Neural progenitor cell (in vitro differentiated cells): ENCODE data around the gene MCRIP1. TPM values are rescaled to one million over a fixed set of nuclear protein-coding genes. Genes with fewer than 3 reads are reported as not detected.
A peak's percentile ranks its signal among the peaks of the same experiment; 100 is the strongest.

ENCODE experiments used
- DNase-seq: peaks from one replicate; pipeline ENCODE4 v3.0.0-alpha.2; 2016; ENCODE audit warnings: low spot score
- H2AFZ ChIP-seq: fragments of 200-600 bp; sonication (generic); replicated peaks from 2 replicates; pipeline ENCODE4 v1.6.1; 2016; ENCODE audit warnings: antibody characterized with exemption
- H3F3A ChIP-seq: fragments of 200-600 bp; sonication (generic); 2 replicates; pipeline ENCODE4 v1.6.1; 2016; ENCODE audit warnings: antibody characterized with exemption, low read depth
- H3K27ac ChIP-seq: fragments of 200-600 bp; sonication (generic); 2 replicates; pipeline ENCODE4 v1.5.1; 2016; ENCODE audit warnings: mild to moderate bottlenecking
- H3K27me3 ChIP-seq: fragments of 200-600 bp; sonication (generic); 2 replicates; pipeline ENCODE4 v1.6.1; 2016; ENCODE audit warnings: mild to moderate bottlenecking, moderate library complexity
- H3K36me3 ChIP-seq: fragments of 200-600 bp; sonication (generic); 2 replicates; pipeline ENCODE4 v1.5.1; 2016
- H3K4me1 ChIP-seq: fragments of 200-600 bp; sonication (generic); 2 replicates; pipeline ENCODE4 v1.6.1; 2016; ENCODE audit warnings: mixed run types
- H3K4me2 ChIP-seq: fragments of 200-600 bp; sonication (generic); 2 replicates; pipeline ENCODE4 v1.6.1; 2016
- H3K4me3 ChIP-seq: fragments of 200-600 bp; sonication (generic); 2 replicates; pipeline ENCODE4 v1.5.1; 2016
- H3K79me2 ChIP-seq: fragments of 200-600 bp; sonication (generic); 2 replicates; pipeline ENCODE4 v1.6.1; 2016; ENCODE audit warnings: low read depth
- H3K9ac ChIP-seq: fragments of 200-600 bp; sonication (generic); 2 replicates; pipeline ENCODE4 v1.6.1; 2016
- H3K9me3 ChIP-seq: fragments of 200-600 bp; sonication (generic); 2 replicates; pipeline ENCODE4 v1.5.1; 2016; ENCODE audit warnings: low read depth
- H4K20me1 ChIP-seq: fragments of 200-600 bp; sonication (generic); 2 replicates; pipeline ENCODE4 v1.6.1; 2016; ENCODE audit warnings: low read depth
- H3K27ac Mint-ChIP-seq: 3 replicates; pipeline ENCODE4 v1.8.0; 2021; ENCODE audit warnings: mixed read lengths
- H3K27me3 Mint-ChIP-seq: 2 replicates; pipeline ENCODE4 v1.8.0; 2022; ENCODE audit warnings: low read depth, mild to moderate bottlenecking, inconsistent platforms, moderate library complexity, mixed read lengths; ENCODE audit not compliant: insufficient read depth
- H3K36me3 Mint-ChIP-seq: 3 replicates; pipeline ENCODE4 v1.8.0; 2021; ENCODE audit warnings: mixed read lengths
- H3K4me1 Mint-ChIP-seq: 3 replicates; pipeline ENCODE4 v1.8.0; 2021; ENCODE audit warnings: mixed read lengths
- H3K4me3 Mint-ChIP-seq: 3 replicates; pipeline ENCODE4 v1.8.0; 2021; ENCODE audit warnings: mild to moderate bottlenecking, moderate library complexity, mixed read lengths
- H3K9me3 Mint-ChIP-seq: 3 replicates; pipeline ENCODE4 v1.8.0; 2020; ENCODE audit warnings: mixed read lengths
- EZH2 ChIP-seq: fragments of 200-600 bp; sonication (generic); IDR thresholded peaks from 2 replicates; pipeline ENCODE4 v1.6.1; 2017; ENCODE audit warnings: antibody characterized with exemption, mild to moderate bottlenecking, moderate library complexity
- EZH2phosphoT487 ChIP-seq: fragments of 200-600 bp; sonication (generic); IDR thresholded peaks from 2 replicates; pipeline ENCODE4 v1.6.1; 2017; ENCODE audit warnings: antibody characterized with exemption
- total RNA-seq: library from RNA; depleted of rRNA; stranded (reverse); fragments of >200 nt; gene quantifications from 2 replicates; pipeline ENCODE4 v1.2.3, GENCODE V29; 2015; ENCODE audit warnings: low replicate concordance
- TF ChIP-seq, protein P1 (sequence below): fragments of 200-600 bp; sonication (generic); IDR thresholded peaks from 2 replicates; pipeline ENCODE4 v1.5.1; 2017; ENCODE audit warnings: antibody characterized with exemption, mild to moderate bottlenecking

MCRIP1 gene
- total RNA-seq, 1 donor from 2014 or later: 45.6 TPM

DNA sequence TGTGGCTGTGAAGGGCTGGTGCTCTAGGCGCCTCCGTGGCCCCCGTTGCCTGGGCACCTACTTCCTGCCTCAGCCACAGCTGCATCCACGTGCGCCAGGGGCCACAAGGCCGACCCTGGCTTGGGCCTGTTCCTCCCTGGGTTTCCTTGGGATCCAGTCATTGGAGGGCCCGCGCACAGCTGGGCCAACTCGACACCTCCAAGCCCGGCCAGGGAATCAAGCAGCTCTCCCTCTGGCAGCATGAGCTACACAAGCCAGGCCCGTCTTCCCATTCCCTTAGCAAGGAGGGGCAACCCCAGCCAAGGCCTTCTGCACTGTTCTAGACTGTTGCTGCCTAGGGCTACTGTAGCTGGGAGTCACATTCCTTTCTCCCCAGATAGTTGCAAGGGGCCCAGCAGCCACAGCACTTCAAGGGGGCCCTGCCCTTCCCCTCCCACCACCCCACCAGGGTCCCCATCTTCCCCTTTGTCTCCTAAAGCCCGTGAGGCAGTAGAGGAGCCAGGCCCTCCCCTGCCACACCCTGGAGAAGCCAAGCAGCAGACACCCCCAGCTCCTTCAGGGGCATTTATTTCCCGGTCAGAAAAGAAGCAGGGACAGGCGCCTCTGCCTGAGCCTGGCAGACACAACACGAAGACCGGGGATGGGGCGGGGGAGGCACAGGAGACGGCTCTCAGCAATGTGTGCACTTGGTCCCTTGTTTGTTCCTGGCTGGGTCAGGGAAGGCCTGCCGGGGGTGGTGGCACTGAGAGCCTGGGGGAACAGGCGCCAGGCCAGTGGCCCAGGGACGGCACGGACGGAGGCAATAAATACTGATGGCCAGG lies 34.3 kb upstream of the MCRIP1 start:
- H3K4me1 Mint-ChIP-seq: peaks cover 17% of the 10 kb centered on the region
- peaks cover 6% of the 10 kb centered on the region for H3K36me3 Mint-ChIP-seq
- Histone ChIP-seq H3K36me3 (no peaks in the 10 kb centered on the region), H3K27me3 (no peaks in the 10 kb centered on the region), H3F3A (peaks cover 58% of the 10 kb centered on the region), H2AFZ (no peak overlapping the region), H3K4me3 (no peak overlapping the region), H3K4me2 (no peak overlapping the region), H3K9me3 (no peaks in the 10 kb centered on the region), H4K20me1 (peaks cover 52% of the 10 kb centered on the region), H3K4me1 (peaks cover 13% of the 10 kb centered on the region), H3K9ac (no peak overlapping the region), H3K79me2 (peaks cover 44% of the 10 kb centered on the region), H3K27ac (peak overlapping the region; percentile 85)
- peak overlapping the region; percentile 46 for H3K27ac Mint-ChIP-seq
- H3K9me3 Mint-ChIP-seq: no peaks in the 10 kb centered on the region
- no peak overlapping the region for H3K4me3 Mint-ChIP-seq
- H3K27me3 Mint-ChIP-seq: peaks cover 6% of the 10 kb centered on the region
- DNase-seq: peak; percentile 37
- TF ChIP-seq EZH2phosphoT487 (no peak), EZH2 (no peak)
- TF ChIP-seq, protein P1, sequence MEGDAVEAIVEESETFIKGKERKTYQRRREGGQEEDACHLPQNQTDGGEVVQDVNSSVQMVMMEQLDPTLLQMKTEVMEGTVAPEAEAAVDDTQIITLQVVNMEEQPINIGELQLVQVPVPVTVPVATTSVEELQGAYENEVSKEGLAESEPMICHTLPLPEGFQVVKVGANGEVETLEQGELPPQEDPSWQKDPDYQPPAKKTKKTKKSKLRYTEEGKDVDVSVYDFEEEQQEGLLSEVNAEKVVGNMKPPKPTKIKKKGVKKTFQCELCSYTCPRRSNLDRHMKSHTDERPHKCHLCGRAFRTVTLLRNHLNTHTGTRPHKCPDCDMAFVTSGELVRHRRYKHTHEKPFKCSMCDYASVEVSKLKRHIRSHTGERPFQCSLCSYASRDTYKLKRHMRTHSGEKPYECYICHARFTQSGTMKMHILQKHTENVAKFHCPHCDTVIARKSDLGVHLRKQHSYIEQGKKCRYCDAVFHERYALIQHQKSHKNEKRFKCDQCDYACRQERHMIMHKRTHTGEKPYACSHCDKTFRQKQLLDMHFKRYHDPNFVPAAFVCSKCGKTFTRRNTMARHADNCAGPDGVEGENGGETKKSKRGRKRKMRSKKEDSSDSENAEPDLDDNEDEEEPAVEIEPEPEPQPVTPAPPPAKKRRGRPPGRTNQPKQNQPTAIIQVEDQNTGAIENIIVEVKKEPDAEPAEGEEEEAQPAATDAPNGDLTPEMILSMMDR: no peak

DNA sequence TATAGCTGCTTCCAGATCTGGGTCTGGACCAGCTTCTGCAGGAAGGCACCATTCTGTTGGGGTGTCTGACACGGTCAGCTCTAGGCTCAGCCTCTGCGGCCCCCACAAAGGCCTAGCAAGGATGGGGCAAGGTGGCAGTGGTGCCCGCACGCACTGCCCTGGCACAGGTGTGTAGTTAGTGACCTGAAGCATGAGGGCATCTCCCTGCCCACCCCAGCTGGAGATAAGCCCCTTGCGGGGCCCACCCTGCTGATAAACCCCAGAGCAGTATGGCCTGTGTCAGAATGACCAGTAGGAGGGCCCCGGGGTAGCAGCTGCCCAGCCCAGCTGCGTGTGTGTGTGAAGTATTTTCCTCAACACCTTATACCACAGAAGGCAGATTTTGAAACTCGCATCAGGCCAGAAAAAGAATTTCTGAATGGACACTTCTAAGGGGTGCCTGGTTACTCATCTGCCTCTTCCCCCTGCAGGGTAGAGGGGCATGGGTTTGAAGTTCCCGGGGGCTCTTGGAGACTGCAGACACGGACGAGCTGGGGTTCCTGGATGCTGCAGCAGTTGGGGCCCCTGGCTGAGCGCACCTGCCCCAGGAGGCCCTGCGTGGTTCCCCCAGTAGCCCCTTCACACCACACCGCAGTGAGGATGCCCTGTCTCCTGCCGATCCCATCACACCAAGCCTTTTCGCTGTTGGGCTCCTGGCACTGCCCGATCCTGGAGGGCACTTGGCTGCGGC lies 33.5 kb upstream of the MCRIP1 start:
- Mint-ChIP-seq H3K4me3 (no peak overlapping the region), H3K4me1 (peaks cover 14% of the 10 kb centered on the region), H3K27ac (no peak overlapping the region), H3K36me3 (peaks cover 6% of the 10 kb centered on the region), H3K9me3 (no peaks in the 10 kb centered on the region), H3K27me3 (peaks cover 7% of the 10 kb centered on the region)
- Histone ChIP-seq H3K9me3 (no peaks in the 10 kb centered on the region), H3K9ac (no peak overlapping the region), H3F3A (peaks cover 59% of the 10 kb centered on the region), H3K27me3 (no peaks in the 10 kb centered on the region), H3K4me3 (no peak overlapping the region), H4K20me1 (peaks cover 52% of the 10 kb centered on the region), H3K4me2 (no peak overlapping the region), H3K27ac (peak overlapping the region; percentile 39), H2AFZ (no peak overlapping the region), H3K79me2 (peaks cover 45% of the 10 kb centered on the region), H3K36me3 (no peaks in the 10 kb centered on the region), H3K4me1 (peaks cover 9% of the 10 kb centered on the region)
- DNase-seq: no peak
- TF ChIP-seq EZH2phosphoT487 (no peak), EZH2 (no peak)
- TF ChIP-seq, protein P1: no peak

DNA sequence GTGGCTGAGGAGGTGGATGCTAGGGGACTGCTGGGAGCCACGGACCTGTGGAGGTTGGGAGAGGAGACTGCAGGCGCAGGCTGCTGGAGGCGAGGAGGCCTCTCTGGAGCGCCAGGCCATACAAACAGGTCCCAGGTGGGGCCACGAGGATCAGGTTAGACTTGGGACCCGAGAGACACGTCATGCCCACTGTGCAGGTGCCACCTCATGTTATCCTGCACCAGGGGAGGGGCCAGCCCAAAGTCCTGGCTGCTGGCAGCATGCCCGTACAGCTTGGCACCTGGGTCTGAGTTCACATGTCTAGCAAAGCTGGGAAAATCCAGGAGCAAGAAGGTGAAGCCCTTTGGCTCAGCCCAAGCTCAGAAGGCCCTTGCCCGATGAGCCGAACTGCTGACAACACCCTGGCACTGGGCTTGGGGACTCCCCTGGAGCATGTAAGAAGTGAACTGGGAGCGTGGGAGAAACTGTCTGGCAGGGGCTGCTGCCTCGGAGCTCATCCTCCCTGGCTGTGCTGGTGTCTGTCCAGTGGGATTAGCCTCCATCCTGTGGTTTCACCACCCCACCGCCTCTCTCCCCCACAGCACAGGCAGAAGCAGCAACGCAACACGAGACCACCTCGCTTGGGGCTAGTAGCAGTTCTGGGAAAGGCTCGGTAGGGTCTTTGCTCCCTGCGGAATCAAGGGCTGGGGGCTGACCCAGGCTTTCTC lies 32.8 kb upstream of the MCRIP1 start:
- Histone ChIP-seq H2AFZ (no peak overlapping the region), H3K79me2 (peaks cover 46% of the 10 kb centered on the region), H3K27ac (no peak overlapping the region), H4K20me1 (peaks cover 52% of the 10 kb centered on the region), H3K4me3 (no peak overlapping the region), H3K9me3 (no peaks in the 10 kb centered on the region), H3F3A (peaks cover 65% of the 10 kb centered on the region), H3K27me3 (no peaks in the 10 kb centered on the region), H3K9ac (no peak overlapping the region), H3K4me2 (no peak overlapping the region), H3K4me1 (peaks cover 9% of the 10 kb centered on the region), H3K36me3 (no peaks in the 10 kb centered on the region)
- H3K27ac Mint-ChIP-seq: no peak overlapping the region
- no peak for DNase-seq
- peaks cover 6% of the 10 kb centered on the region for H3K36me3 Mint-ChIP-seq
- peak overlapping the region; percentile 38 for H3K4me3 Mint-ChIP-seq
- no peaks in the 10 kb centered on the region for H3K9me3 Mint-ChIP-seq
- H3K27me3 Mint-ChIP-seq: peaks cover 10% of the 10 kb centered on the region
- peaks cover 14% of the 10 kb centered on the region for H3K4me1 Mint-ChIP-seq
- no peak for TF ChIP-seq EZH2
- TF ChIP-seq, protein P1: no peak
- no peak for TF ChIP-seq EZH2phosphoT487
